Ishikawa (cell line): Measurements from ENCODE around the gene MLLT1.

ENCODE experiments used
- CEBPB ChIP-seq: IDR thresholded peaks from 2 replicates; pipeline ENCODE4 v1.6.1; 2012
- EP300 ChIP-seq: IDR thresholded peaks from 2 replicates; pipeline ENCODE4 v1.6.1; 2012; ENCODE audit warnings: borderline replicate concordance
- TCF12 ChIP-seq: IDR thresholded peaks from 2 replicates; pipeline ENCODE4 v1.6.1; 2012; ENCODE audit warnings: low read depth
- ZBTB7A ChIP-seq: IDR thresholded peaks from 2 replicates; pipeline ENCODE4 v1.6.1; 2012; ENCODE audit warnings: low read depth

DNA sequence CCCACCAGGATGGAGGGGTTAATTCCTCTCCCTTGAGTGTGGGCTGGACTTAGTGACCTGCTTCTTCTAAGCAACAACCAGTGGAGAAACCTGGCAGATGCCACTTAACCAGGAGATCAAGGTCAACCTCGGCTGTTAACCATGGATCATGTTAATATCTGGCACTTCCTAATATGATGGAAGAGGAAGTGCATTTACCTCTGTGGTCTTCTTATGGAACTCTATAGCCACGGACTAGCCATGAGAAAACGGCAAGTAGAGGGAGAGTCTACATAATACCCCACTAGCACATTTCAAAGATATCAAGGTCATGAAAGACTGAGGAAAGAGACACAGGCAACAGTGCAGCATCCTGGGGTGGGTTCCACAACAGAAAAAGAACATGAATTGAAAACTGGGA is 31.4 kb downstream of the MLLT1 start:
- no peak for TF ChIP-seq ZBTB7A
- TF ChIP-seq CEBPB = no peak
- TF ChIP-seq EP300 = no peak
- no peak for TF ChIP-seq TCF12
